Measurements from ENCODE around the gene EIF3K.

Gene EIF3K

DNA sequence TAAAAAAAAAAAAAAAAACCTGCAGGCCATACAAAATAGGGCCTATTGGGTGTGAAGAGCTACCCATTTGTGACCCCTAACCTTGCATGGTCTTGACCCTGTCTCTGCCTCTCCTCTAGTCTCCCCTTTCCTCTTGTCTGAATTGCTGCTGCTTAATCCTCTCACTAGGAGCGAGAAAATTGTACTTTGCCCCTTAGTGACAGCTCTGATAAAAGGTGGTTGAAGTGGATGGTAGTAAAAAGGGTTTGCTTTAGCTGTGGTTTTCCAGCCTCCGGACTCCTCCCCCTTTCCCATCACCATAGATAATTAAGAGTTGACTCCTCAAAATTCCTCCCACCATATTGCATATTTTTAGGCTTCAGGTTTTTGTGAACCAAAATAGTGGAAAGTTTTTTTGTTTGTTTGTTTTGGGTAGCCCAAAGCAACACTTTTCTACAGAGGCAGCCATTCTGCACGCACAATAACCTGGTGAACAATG lies 52.0 kb downstream of the EIF3K start:
- TF ChIP-seq TAF1 (IDR thresholded peaks at IDR 0.05; ENCODE audit: borderline replicate concordance, insufficient read depth, low read length) (no peak), SIN3A (IDR thresholded peaks at IDR 0.05; ENCODE audit: borderline replicate concordance, insufficient read depth, low read length) (no peak), REST (IDR thresholded peaks at IDR 0.05; ENCODE audit: insufficient read depth in 1 of 2, low read depth in 2 of 2, low read length in 2 of 2) (no peak), FOXP2 (optimal IDR thresholded peaks at IDR 0.05; ENCODE audit: borderline replicate concordance, extremely low read depth, extremely low read length, insufficient read depth) (no peak), POLR2AphosphoS5 (IDR thresholded peaks at IDR 0.05; ENCODE audit: low read depth, low read length) (no peak)

DNA sequence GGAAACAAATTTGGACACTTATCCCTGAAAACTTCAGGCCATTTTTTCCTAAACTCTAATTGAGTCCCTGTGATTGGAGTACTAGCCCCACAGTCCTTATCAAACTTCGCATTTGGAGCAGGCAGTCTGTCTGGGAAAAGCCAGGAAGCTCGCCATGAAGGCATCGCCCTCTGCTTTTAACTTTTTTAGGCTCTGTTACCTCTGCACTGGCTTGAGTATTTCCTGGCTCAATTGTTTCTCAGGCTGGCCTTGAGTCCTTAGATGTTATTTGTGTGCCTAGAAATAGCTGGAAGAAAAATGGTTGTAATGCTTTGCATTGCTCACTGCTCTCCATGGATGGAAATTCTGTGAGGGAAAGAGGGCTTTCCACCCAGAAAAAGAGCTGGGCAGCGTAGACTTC lies 52.7 kb downstream of the EIF3K start:
- TF ChIP-seq TAF1 (IDR thresholded peaks at IDR 0.05; ENCODE audit: borderline replicate concordance, insufficient read depth, low read length) (no peak), SIN3A (IDR thresholded peaks at IDR 0.05; ENCODE audit: borderline replicate concordance, insufficient read depth, low read length) (no peak), REST (IDR thresholded peaks at IDR 0.05; ENCODE audit: insufficient read depth in 1 of 2, low read depth in 2 of 2, low read length in 2 of 2) (no peak), FOXP2 (optimal IDR thresholded peaks at IDR 0.05; ENCODE audit: borderline replicate concordance, extremely low read depth, extremely low read length, insufficient read depth) (no peak), POLR2AphosphoS5 (IDR thresholded peaks at IDR 0.05; ENCODE audit: low read depth, low read length) (no peak)

DNA sequence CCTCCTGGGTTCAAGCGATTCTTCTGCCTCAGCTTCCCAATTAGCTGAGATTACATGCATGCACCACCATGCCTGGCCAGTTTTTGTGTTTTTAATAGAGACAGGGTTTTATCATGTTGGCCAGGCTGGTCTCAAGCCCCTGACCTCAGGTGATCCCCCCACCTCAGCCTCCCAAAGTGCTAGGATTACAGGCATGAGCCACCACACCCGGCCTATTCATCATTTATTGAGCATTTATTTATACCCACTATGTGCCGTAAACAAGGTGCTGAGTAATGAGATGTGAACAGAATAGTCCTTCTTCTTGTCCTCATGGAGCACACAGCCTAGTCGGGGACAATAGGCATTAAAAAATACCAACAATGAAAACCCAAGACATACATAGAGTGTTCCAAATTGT lies 54.0 kb downstream of the EIF3K start:
- TF ChIP-seq SIN3A (IDR thresholded peaks at IDR 0.05; ENCODE audit: borderline replicate concordance, insufficient read depth, low read length) (no peak), POLR2AphosphoS5 (IDR thresholded peaks at IDR 0.05; ENCODE audit: low read depth, low read length) (no peak), REST (IDR thresholded peaks at IDR 0.05; ENCODE audit: insufficient read depth in 1 of 2, low read depth in 2 of 2, low read length in 2 of 2) (no peak), FOXP2 (optimal IDR thresholded peaks at IDR 0.05; ENCODE audit: borderline replicate concordance, extremely low read depth, extremely low read length, insufficient read depth) (no peak), TAF1 (IDR thresholded peaks at IDR 0.05; ENCODE audit: borderline replicate concordance, insufficient read depth, low read length) (no peak)

DNA sequence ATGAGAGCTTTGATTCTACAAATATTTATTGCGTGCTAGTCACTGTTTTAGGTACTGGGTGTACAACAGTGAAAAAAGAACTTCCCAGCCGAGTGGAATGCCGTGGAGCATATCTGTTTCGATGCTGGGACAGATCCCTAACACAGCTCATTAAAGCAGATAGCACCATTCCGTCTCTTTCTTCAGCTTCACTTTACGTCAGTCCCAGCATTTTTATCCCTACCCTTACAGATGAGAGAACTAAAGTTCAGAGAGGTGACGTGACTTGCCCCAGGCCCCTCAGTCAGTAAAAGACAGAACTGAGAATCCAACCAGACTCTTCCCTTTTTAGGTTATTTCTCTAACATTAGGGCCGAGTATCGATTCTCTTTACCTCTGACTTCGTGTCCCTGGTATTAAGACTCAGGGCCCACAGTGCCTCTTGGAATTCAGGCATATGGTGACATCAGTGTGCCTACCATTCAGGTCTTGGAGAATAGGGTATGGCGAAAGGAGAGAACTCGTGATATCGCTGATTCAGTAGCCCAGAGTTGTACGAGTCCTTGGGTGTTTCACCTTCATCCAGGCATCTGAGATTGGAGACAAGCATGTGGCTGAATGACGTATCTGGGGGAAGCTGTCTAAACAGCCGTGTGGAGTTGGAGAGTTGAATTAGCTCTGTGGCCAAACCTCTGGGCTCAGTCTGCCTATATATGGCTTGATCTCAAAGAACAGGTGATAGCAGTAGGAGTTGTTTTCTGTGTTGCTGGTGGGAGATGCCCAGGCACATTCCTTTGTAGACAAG lies 55.6 kb downstream of the EIF3K start:
- TF ChIP-seq POLR2AphosphoS5 (IDR thresholded peaks at IDR 0.05; ENCODE audit: low read depth, low read length): no peak
- TF ChIP-seq FOXP2 (optimal IDR thresholded peaks at IDR 0.05; ENCODE audit: borderline replicate concordance, extremely low read depth, extremely low read length, insufficient read depth): no peak
- TF ChIP-seq SIN3A (IDR thresholded peaks at IDR 0.05; ENCODE audit: borderline replicate concordance, insufficient read depth, low read length): no peak
- TF ChIP-seq REST (IDR thresholded peaks at IDR 0.05; ENCODE audit: insufficient read depth in 1 of 2, low read depth in 2 of 2, low read length in 2 of 2): no peak
- no peak for TF ChIP-seq TAF1 (IDR thresholded peaks at IDR 0.05; ENCODE audit: borderline replicate concordance, insufficient read depth, low read length)
